GM15510 (cell line): ENCODE measurements around the gene ASTN1.

Experiments used
- POLR2A ChIP-seq: IDR thresholded peaks from 3 replicates; pipeline ENCODE4 v1.6.1; 2011; ENCODE audit warnings: borderline replicate concordance; ENCODE audit not compliant: insufficient read length; ENCODE audit errors: extremely low read depth

The ASTN1 gene

GRCh38 chr1:177048314-177049069 is 116.0 kb downstream of the ASTN1 start:
- no peak for TF ChIP-seq POLR2A

GRCh38 chr1:177045151-177045550 is 119.4 kb downstream of the ASTN1 start:
- no peak for TF ChIP-seq POLR2A

- TF ChIP-seq POLR2A = no peak
Measured at GRCh38 chr1:177044390-177044789, 120.1 kb downstream of the ASTN1 start.

GRCh38 chr1:177043597-177043996 is 120.9 kb downstream of the ASTN1 start:
- TF ChIP-seq POLR2A = no peak

GRCh38 chr1:177035586-177035985 is 128.9 kb downstream of the ASTN1 start:
- TF ChIP-seq POLR2A = no peak

GRCh38 chr1:177033628-177034027 is 130.9 kb downstream of the ASTN1 start:
- no peak for TF ChIP-seq POLR2A

- TF ChIP-seq POLR2A = no peak
Measured at GRCh38 chr1:177032434-177032833, 132.1 kb downstream of the ASTN1 start.

GRCh38 chr1:177024623-177025022 is 139.9 kb downstream of the ASTN1 start:
- no peak for TF ChIP-seq POLR2A

GRCh38 chr1:177023726-177024125 is 140.8 kb downstream of the ASTN1 start:
- no peak for TF ChIP-seq POLR2A

- no peak for TF ChIP-seq POLR2A
Measured at GRCh38 chr1:177023249-177023648, 141.3 kb downstream of the ASTN1 start.

- no peak for TF ChIP-seq POLR2A
Measured at GRCh38 chr1:177021687-177022086, 142.8 kb downstream of the ASTN1 start.

GRCh38 chr1:177020851-177021589 is 143.5 kb downstream of the ASTN1 start:
- no peak for TF ChIP-seq POLR2A

GRCh38 chr1:177017287-177017852 is 147.1 kb downstream of the ASTN1 start:
- TF ChIP-seq POLR2A = no peak

GRCh38 chr1:177014325-177014724 is 150.2 kb downstream of the ASTN1 start:
- TF ChIP-seq POLR2A = no peak

GRCh38 chr1:177012342-177012925 is 152.1 kb downstream of the ASTN1 start:
- no peak for TF ChIP-seq POLR2A
